G401.6 (cell line): ENCODE data around the gene CDH22.

Source experiments
- FAIRE-seq: peaks from 2 replicates; lab custom pipeline; 2012; peaks lifted over from hg19 to GRCh38; lab: Jason Lieb, UNC

The CDH22 gene

GRCh38 chr20:46308258-46309157 is at the start of gene CDH22:
Gene CDH22 (minus strand): TSS chr20:46308498. CDS start chr20:46251294, 57,204 bp downstream.
- FAIRE-seq = no peak

- no peak for FAIRE-seq
Observed at GRCh38 chr20:46357030-46357514, 48.8 kb upstream of the CDH22 start.

- FAIRE-seq = no peak
Observed at GRCh38 chr20:46356195-46357029, 48.1 kb upstream of the CDH22 start.

GRCh38 chr20:46355778-46356177 is 47.5 kb upstream of the CDH22 start:
- no peak for FAIRE-seq

- FAIRE-seq = no peak
Observed at GRCh38 chr20:46354920-46355654, 46.8 kb upstream of the CDH22 start.

GRCh38 chr20:46354207-46354555 is 45.9 kb upstream of the CDH22 start:
- FAIRE-seq = no peak

GRCh38 chr20:46353500-46354206 is 45.4 kb upstream of the CDH22 start:
- FAIRE-seq = no peak

- FAIRE-seq = no peak
Observed at GRCh38 chr20:46352370-46352938, 44.2 kb upstream of the CDH22 start.

- no peak for FAIRE-seq
Observed at GRCh38 chr20:46351357-46352058, 43.2 kb upstream of the CDH22 start.

GRCh38 chr20:46350986-46351267 is 42.6 kb upstream of the CDH22 start:
- no peak for FAIRE-seq

GRCh38 chr20:46350201-46350985 is 42.1 kb upstream of the CDH22 start:
- FAIRE-seq = no peak

GRCh38 chr20:46349742-46350056 is 41.4 kb upstream of the CDH22 start:
- FAIRE-seq = no peak

- FAIRE-seq = no peak
Observed at GRCh38 chr20:46349035-46349741, 40.9 kb upstream of the CDH22 start.

GRCh38 chr20:46347841-46348803 is 39.8 kb upstream of the CDH22 start:
- no peak for FAIRE-seq

- FAIRE-seq = no peak
Observed at GRCh38 chr20:46346770-46347169, 38.5 kb upstream of the CDH22 start.

GRCh38 chr20:46344488-46345162 is 36.3 kb upstream of the CDH22 start:
- FAIRE-seq = no peak

- no peak for FAIRE-seq
Observed at GRCh38 chr20:46343975-46344357, 35.7 kb upstream of the CDH22 start.
